Forelimb muscle (tissue), 1 donor: ENCODE results near the gene TAPT1. TPM values are rescaled to one million over a fixed set of nuclear protein-coding genes. Genes with fewer than 3 reads are reported as not detected.

Experiments
- DNase-seq: peaks from one replicate; pipeline ENCODE4 v3.0.0-alpha.2; 2013; ENCODE audit warnings: low read depth
- polyA plus RNA-seq: library from polyadenylated mRNA; unstranded; fragments of 120-200 nt; gene quantifications from one replicate; pipeline ENCODE4 v1.2.1, GENCODE V29; 2013; ENCODE audit not compliant: insufficient read length

TAPT1 gene
- polyA plus RNA-seq, 1 donor, result 34.6 TPM

GRCh38 chr4:16139066-16139945, 87.0 kb downstream of the TAPT1 start:
- DNase-seq, result no peak

DNA sequence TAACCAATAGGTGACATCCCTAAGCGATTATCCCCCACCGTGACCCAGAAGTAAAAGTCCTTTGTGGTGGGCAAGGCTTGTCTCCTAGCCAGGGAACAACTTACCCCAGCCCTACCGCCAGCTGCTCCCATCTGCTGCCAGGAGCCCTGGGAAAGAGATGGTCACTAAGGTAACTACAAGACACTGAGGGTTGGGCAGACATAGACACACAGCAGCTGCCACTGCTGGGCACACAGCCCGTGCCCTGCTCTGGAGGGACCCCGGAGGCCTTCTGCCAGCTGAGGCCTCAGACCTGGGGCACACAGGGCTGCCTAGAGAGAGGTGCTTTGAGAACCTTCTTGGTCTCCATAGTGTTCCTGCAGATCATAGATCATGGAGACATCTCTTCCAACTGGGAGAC, 89.4 kb downstream of the TAPT1 start:
- no peak for DNase-seq

DNA sequence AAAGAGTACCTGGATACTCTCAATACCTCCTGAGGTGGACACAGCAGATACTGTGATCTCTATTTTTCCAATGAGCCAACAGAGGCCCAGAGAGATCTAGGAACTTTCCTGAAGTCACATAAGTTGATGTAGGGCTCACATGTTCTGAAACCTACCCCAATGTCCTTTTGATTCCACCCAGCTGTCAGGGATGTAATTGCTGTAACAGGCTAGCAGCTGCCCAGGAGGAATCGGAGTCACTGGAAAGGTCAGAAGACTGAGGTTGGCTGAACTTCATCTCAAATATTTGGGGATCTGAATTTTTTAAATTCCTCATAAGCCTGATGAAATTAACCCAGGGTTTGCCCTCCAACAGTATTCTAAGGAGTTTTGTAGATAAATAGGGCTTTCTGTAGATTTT, 90.0 kb downstream of the TAPT1 start:
- no peak for DNase-seq

GRCh38 chr4:16133406-16133805, 92.9 kb downstream of the TAPT1 start:
- DNase-seq, result no peak

- DNase-seq, result no peak
Observed at GRCh38 chr4:16131293-16131692, 95.0 kb downstream of the TAPT1 start.

DNA sequence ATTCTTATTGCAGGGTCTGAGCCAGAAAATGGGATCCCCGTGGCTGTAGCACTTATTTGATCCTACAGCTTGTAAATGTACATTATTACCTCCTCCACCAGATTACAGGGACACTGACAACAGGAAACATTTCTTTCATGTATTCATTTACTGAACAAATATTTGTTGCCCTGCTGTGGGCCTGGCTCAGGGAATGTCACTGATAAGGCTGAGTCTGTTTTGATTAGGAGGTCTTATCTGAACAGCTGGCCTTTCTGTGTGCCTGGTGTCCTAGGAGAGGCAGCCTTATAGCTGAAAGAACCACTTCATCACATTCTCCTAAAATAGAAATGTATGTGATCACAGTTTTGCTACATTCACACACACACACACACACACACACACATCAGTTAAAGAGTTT, 96.9 kb downstream of the TAPT1 start:
- no peak for DNase-seq

DNA sequence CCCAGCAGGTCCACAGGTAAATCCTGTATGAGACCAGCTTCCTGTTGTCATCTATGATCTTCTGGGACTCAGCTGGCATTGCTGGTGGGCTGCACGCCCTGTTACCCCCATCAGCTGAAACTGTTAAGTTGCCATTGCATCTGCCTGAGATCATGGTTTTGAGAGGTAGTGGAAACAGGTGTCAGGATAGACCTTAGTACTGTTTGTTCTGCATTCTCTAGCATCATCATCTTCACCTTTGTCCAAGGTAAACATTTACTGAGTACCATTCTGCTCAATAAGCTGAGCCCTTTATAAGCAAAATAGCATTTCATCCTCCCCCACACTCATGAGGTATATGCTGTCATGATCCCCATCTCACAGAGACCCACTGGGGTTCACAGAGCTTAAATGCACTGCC, 99.6 kb downstream of the TAPT1 start:
- DNase-seq, result no peak

DNA sequence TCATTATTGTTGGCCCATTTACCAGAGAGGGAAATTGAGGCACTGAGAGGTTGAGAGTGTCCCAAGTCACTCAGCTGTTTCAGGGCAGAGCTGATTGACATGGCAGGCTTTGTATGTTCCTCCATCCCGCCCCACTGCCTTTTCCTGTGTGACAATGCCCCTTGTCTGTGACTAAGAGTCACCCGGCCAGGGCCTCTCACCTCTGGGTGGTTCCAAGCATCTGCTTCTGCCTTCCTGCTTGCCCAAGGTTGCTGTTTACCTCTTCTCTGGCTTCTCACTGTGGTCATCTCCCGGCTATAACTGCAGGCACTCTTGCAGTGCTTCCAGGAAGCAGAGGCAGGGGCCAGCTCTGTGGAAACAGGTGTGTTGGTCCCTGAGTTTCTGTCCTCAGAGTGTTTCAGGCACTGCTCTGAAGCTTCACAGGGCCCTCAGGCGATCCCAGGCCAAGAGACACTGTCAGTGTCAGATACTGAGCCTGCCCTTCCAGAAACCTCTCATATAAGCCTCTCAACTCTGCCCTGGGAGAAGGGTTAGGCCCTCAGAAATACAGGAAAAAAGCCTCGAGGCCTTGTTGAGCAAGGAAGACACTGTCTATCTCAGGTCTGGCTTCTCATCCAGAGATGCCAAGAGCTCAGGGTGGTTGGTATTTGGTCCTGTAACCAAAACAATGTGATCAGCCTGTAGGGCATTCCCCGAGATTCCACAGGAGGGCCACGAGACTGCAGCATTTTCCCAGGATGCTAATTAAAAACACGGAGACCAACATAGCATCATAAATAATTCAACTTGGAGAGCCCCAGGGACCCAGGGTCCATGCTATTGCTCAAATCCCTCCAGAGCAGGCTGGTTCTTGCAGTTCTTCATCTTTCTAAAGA, 100.5 kb downstream of the TAPT1 start:
- no peak for DNase-seq

- DNase-seq, result no peak
Observed at GRCh38 chr4:16124232-16124631, 102.0 kb downstream of the TAPT1 start.

- no peak for DNase-seq
Observed at GRCh38 chr4:16123356-16124084, 102.8 kb downstream of the TAPT1 start.

DNA sequence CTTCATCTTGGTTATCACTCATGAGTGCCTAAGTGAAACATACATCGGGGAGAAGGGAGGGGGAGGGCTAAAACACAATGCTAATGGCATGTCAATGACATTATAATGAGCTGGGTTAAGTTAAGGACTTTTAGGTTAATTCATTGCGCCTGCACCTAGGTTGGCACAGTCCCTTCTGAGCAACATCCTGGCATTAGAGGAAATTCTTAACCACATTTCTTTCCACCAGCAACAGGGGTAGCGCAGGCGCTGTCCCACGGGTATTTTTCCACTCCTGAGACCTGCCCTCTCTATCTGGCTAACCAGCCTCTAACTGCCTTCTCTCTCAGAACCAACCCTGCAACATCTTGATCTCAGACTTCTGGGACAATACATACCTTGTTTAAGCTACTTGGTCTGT, 103.5 kb downstream of the TAPT1 start:
- DNase-seq, result no peak

DNA sequence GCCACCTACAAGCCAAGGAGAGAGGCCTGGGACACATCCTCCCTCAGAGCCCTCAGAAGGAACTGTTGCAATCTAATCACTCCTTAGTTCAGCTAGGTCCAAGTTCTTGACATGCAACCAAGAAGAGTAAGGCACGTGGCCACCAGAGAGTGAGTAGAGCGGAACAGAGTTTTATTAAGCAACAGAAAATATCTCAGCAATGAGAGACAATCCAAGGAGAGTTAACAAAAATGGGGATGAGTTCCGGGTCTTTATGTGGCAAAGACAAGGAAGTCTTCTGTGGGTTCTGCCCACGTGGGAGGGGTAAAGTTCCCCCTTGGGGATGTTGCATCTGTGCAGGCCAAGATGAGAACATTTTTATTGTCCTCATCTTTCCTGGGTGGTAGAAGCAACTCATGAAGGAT, 104.0 kb downstream of the TAPT1 start:
- no peak for DNase-seq

GRCh38 chr4:16120720-16121119, 105.6 kb downstream of the TAPT1 start:
- DNase-seq, result no peak

DNA sequence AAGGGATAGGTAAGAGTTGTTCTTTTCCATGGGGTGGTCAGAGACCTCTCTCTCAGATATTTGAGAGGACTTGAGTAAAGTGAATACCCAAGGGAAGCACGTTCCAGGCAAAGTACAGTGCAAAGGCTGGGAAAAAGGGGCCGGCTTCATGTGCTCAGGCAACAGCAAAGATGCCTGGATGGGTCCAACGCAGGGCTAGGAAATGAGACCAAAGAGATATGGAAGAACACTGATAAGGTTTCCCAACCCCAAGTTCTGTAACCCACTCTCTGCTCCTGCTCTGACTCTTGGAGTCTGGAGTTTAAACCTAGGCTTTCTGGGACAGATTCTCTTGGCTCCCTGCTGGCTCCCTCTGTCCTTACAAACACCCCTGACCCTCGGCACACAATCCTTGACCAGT, 106.3 kb downstream of the TAPT1 start:
- no peak for DNase-seq

DNA sequence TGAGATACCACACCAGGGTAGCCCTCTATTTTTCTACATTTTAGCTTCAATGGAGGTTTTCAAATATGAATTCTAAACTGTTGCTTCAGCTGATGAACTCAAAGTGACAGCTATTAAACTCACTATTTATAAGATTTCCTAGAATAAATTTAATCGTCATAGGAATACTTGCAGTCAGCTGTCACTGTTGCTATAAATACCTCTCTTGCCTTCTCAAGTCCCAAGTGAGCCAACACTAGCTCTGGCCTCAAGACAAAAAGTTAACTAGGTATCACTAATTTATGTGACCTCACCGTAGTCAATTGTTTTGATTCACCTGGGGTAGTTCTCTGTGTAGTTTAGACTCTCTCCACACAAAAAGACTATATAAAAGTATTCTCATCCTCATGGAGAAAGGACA, 108.2 kb downstream of the TAPT1 start:
- DNase-seq, result no peak

- no peak for DNase-seq
Observed at GRCh38 chr4:16117164-16117563, 109.1 kb downstream of the TAPT1 start.

GRCh38 chr4:16116493-16116990, 109.7 kb downstream of the TAPT1 start:
- DNase-seq, result no peak

DNA sequence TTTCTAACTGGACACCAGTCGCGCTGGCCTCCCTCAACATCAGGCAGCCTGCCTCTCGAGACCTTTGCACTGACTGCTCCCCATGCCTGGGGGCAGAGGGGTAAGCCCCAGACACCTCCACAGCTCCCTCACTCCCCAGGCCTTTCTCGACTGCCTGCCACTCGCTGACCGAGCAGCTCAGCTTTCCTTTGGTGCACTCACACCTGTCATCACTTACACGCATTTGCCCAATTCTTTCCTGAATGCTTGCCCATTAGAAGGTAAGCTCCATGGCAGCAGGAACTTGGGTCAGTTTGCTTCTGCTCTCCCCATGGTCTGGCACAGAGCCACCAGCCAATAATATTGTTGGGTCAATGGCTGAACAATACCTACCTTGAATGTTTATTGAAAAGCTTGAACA, 110.3 kb downstream of the TAPT1 start:
- DNase-seq, result no peak

DNA sequence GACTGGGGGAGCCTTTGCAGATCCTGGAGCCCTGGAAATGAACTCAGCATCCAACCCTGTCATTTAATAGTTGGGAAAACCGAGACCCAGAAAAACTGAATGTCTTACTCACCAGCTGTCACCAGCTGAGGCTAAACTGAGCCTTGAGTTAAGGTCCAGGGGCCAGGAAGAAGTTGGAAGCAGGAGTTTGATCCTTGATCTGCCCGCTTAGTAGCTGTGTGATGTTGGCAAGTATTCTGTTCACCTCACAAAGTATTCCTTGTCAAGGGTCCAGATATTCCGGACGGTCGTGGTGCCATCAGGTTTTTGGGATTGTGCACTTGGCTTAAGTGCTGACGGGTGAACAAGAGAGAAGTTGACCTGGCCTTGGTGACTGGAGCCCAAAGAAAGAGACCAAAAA, 111.7 kb downstream of the TAPT1 start:
- DNase-seq, result no peak

DNA sequence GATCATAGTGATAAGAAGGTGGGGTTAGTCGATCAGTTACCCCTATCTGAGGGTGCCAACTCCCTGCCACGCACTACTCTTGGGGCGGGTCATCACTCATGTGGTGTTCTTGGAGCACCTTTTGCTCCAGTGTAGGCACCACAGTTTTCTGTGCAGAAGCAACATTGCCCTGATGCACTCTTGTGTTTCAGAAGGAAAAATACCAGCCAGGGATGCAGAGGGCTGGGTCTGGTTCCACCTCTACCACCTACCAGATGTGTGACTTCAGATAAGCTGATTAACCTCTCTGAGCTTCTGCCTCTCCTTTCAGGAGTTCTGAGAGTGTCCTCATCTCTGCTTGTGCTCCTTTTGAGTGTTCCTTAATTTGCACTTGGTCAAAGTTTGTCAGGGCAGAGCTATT, 112.5 kb downstream of the TAPT1 start:
- DNase-seq, result no peak

GRCh38 chr4:16111533-16111932, 114.7 kb downstream of the TAPT1 start:
- DNase-seq, result no peak

DNA sequence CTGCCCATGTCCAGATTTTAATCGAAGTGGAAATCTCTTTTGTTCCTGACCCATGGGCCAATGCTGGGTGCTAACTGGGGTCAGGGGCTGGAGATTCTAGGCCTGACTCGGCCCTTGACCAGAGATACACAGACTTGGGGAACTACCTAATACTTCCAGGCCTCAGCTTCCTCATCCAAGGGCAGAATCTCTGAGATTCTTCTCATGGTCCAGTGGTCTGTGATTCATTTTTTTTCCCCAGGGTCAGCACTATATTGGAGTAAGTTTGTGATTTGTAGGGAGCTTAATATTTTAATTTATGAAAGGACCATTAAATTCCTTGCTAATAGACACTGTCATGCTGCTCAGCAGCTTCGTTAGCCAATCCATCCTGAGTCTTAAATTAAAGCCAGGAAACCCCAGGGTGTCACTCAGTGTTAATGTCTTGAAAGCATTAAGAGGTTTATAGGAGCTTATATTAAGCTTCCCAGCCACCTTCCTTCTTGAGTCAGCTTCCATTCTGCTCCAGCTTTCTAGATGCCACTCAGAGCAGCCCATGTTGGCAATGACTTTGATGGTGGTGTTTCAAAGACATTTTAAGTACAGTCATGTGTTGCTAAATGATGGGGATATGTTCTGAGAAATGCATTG, 115.5 kb downstream of the TAPT1 start:
- no peak for DNase-seq
